GM23338 (cell line): ENCODE measurements around the gene PSAPL1.

Experiments
- CREB1 ChIP-seq: fragments of 250-450 bp; sonication (Bioruptor Pico); IDR thresholded peaks from 2 replicates; pipeline ENCODE4 v1.5.0; 2020; ENCODE audit warnings: low read depth, mild to moderate bottlenecking, moderate library complexity
- CTCF ChIP-seq, 2 experiments: fragments of 200-600 bp in 1 of 2; sonication (generic) in 1 of 2; conservative IDR thresholded peaks; 2 replicates each; pipeline versions ENCODE4 v1.5.1 to v1.6.1; 2016 to 2017; ENCODE audit warnings: antibody characterized with exemption in 2 of 2, low read depth in 2 of 2, mild to moderate bottlenecking in 2 of 2, moderate library complexity in 1 of 2
- ETS1 ChIP-seq: IDR thresholded peaks from 2 replicates; pipeline ENCODE4 v1.6.1; 2016; ENCODE audit warnings: antibody characterized with exemption
- EZH2 ChIP-seq: fragments of 200-600 bp; sonication (generic); IDR thresholded peaks from one replicate; pipeline ENCODE4 v1.8.0; 2017; ENCODE audit warnings: antibody characterized with exemption, mild to moderate bottlenecking, low read depth; ENCODE audit not compliant: unreplicated experiment
- EZH2phosphoT487 ChIP-seq: fragments of 200-600 bp; sonication (generic); IDR thresholded peaks from one replicate; pipeline ENCODE4 v1.8.1; 2018; ENCODE audit warnings: antibody characterized with exemption; ENCODE audit not compliant: unreplicated experiment
- JUNB ChIP-seq: IDR thresholded peaks from one replicate; pipeline ENCODE4 v1.6.1; 2016; ENCODE audit warnings: antibody characterized with exemption; ENCODE audit not compliant: unreplicated experiment
- NANOG ChIP-seq: IDR thresholded peaks from 2 replicates; pipeline ENCODE4 v1.6.1; 2016; ENCODE audit warnings: antibody characterized with exemption, borderline replicate concordance
- POLR2AphosphoS5 ChIP-seq: IDR thresholded peaks from 2 replicates; pipeline ENCODE4 v1.6.1; 2016; ENCODE audit warnings: antibody characterized with exemption, low read depth
- REST ChIP-seq: IDR thresholded peaks from one replicate; pipeline ENCODE4 v1.6.1; 2018; ENCODE audit warnings: antibody characterized with exemption; ENCODE audit not compliant: unreplicated experiment
- STAT1 ChIP-seq: IDR thresholded peaks from one replicate; pipeline ENCODE4 v1.6.1; 2016; ENCODE audit warnings: antibody characterized with exemption; ENCODE audit not compliant: unreplicated experiment
- ZNF114 ChIP-seq: fragments of 250-450 bp; sonication (Bioruptor Pico); IDR thresholded peaks from 2 replicates; pipeline ENCODE4 v1.5.0; 2020; ENCODE audit warnings: mild to moderate bottlenecking, moderate library complexity

GRCh38 chr4:7439699-7440098 is 5.0 kb upstream of the PSAPL1 start:
- TF ChIP-seq CTCF (conservative IDR thresholded peaks at IDR 0.05; ENCODE audit: low read depth in 2 of 2) (no peak), EZH2 (no peak), POLR2AphosphoS5 (no peak), CREB1 (CRISPR knock-in tag) (no peak), JUNB (no peak), NANOG (no peak), REST (no peak), ZNF114 (CRISPR knock-in tag) (no peak), EZH2phosphoT487 (no peak), STAT1 (no peak), ETS1 (no peak)
